ENCODE results near the gene ANKRD11.
A peak's percentile ranks its signal among the peaks of the same experiment; 100 is the strongest.

Gene ANKRD11

DNA sequence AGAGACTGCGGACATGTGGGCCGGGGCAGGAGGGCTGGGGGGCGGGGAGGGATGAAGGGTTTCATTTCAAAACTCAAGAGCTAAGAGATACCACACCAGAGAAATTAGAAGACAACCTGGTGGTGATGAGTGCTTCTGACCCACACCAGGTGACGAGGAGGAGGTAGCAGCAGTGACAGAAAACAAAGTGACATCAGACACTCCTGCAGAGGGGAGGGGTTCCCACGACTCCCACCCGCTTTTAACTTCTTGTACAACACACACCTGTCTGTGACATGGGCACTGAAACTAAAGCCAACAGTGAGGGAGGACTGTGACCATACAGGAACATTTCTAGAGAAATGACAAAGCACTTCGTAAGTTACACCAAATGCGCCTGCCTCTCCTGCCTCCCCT, 112.9 kb downstream of the ANKRD11 start:
- DNase-seq (ENCODE audit: low read depth), result no peak
- TF ChIP-seq CTCF (conservative IDR thresholded peaks at IDR 0.05; ENCODE audit: low read length), result no peak
- H3K4me3 ChIP-seq (ENCODE audit: low read length), result no peak overlapping the region

DNA sequence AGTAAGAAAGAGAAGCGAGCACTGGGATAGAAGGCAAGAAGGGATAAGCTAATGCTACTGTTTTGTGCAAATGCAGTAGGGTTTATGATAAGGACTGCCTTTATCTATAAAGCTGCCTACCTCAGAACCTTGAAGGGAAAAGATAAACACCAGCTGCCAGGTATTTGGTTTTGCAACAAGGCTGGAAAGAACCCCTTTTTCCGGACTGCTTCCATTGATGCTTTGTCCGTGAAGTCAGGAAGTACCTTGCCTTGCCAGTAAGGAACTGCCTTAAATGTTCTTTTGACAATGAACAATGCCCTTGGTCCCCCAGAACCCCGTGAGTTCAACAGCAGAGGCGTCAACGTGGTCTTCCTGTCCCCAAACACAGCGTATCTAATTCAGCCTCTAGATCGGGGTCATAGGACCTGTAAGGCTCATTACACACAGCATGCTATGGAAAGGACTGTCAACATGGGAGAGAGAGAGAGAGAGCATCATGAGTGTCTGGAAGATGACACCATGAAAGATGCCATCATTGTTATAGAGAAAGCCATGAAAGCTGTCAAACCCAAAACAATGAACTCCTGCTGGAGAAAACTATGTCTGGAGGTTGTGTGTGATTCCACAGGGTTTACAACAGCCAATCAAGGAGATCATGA, 113.4 kb downstream of the ANKRD11 start:
- DNase-seq (ENCODE audit: low read depth), result no peak
- H3K4me3 ChIP-seq (ENCODE audit: low read length), result no peak overlapping the region
- TF ChIP-seq CTCF (conservative IDR thresholded peaks at IDR 0.05; ENCODE audit: low read length), result no peak

DNA sequence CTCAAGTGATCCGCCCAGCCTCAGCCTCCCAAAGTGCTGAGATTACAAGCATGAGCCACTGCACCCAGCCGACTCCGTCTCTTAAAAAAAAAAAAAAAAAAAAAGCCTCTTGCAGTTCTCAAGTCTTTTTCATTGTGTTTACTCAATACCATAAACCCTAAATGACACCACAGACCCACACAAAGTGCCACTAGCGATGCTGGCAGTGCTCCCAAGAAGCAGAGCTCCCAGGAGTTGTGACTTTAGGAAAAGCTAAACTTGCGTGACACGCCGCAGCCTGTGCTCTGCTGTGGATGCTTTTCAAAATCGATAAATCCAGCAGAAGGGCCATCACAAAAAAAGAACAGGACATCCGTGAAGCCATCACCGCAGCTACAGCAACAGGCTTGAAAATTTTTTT, 114.7 kb downstream of the ANKRD11 start:
- no peak for DNase-seq (ENCODE audit: low read depth)
- no peak for TF ChIP-seq CTCF (conservative IDR thresholded peaks at IDR 0.05; ENCODE audit: low read length)

GRCh38 chr16:89375021-89375420, 115.3 kb downstream of the ANKRD11 start:
- no peak for DNase-seq (ENCODE audit: low read depth)

More for the DNA sequence above, 114.7 kb downstream of the ANKRD11 start:
- H3K4me3 ChIP-seq (ENCODE audit: low read length), result no peak overlapping the region

DNA sequence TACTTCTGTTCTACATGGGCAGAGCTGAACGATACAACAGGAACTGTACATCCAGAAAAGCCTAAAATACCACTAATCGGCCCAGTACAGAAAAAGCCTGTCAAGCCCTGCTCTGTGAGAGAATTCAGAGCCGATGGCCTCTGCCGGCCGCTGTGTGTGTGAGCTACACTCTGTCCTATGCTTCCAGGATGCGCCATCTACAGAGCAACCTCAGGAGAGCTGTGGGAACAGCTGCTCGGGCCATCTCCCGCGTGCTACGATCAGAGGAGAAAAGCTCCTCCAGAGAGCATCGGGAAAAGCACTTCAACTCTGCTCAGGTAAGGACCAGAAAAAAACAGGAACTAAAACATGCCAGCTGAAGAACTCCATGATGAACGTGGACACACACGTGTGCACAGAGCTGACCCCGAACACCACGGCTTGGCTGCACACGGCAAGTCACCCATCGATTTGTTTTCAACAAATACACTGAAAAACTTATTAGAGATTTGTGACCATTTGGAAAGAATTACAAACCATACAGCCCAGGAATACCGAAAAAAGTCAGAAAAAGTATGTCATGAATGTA, 115.9 kb downstream of the ANKRD11 start:
- no peak overlapping the region for H3K4me3 ChIP-seq (ENCODE audit: low read length)
- no peak for DNase-seq (ENCODE audit: low read depth)
- no peak for TF ChIP-seq CTCF (conservative IDR thresholded peaks at IDR 0.05; ENCODE audit: low read length)

More at GRCh38 chr16:89375021-89375420, 115.3 kb downstream of the ANKRD11 start:
- TF ChIP-seq CTCF (conservative IDR thresholded peaks at IDR 0.05; ENCODE audit: low read length), result no peak
- H3K4me3 ChIP-seq (ENCODE audit: low read length), result no peak overlapping the region

DNA sequence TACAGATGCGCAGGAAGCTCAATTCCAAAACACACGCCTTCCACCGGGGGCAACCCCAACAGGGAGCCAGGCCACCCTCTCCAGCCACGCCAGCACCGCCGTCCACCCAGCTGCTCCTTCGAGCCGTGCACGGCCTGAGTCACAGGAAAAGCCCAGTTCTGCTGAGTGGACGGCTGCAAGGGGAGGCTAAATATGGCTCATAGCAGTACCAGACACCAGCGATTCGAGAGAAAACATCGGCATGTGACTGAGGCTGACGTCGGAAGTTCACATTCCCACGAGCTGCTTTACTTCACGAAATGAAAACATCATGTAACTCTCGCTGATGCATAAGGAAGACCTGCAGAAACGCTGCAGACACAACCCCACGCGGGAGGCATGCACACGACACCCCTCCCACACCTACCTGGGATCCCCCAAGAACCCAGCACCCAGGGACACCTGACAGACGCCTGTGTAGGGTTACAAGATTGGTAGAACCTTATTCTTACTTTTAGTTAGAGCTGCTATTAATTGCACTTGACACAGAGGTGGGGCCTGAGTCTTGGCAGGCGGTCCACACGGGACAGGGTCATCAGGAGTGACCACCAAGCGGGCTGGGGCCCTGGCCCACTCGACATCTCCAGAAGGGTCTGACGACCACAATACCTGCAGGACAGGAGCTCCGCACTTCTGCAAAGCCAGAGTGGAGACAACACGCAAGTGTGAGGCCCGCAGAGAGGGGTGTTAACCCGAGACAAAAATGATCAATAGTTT, 116.8 kb downstream of the ANKRD11 start:
- DNase-seq (ENCODE audit: low read depth), result peak; percentile 22
- H3K4me3 ChIP-seq (ENCODE audit: low read length), result no peak overlapping the region
- TF ChIP-seq CTCF (conservative IDR thresholded peaks at IDR 0.05; ENCODE audit: low read length), result no peak
